Activated gamma-delta T cell (primary cell): ENCODE results near the gene PAX8.

Experiments
- DNase-seq: peaks from one replicate; lab custom pipeline; 2025; lab: John Stamatoyannopoulos, UW

PAX8 gene

GRCh38 chr2:113220970-113221708 lies 57.6 kb downstream of the PAX8 start:
- no peak for DNase-seq

DNA sequence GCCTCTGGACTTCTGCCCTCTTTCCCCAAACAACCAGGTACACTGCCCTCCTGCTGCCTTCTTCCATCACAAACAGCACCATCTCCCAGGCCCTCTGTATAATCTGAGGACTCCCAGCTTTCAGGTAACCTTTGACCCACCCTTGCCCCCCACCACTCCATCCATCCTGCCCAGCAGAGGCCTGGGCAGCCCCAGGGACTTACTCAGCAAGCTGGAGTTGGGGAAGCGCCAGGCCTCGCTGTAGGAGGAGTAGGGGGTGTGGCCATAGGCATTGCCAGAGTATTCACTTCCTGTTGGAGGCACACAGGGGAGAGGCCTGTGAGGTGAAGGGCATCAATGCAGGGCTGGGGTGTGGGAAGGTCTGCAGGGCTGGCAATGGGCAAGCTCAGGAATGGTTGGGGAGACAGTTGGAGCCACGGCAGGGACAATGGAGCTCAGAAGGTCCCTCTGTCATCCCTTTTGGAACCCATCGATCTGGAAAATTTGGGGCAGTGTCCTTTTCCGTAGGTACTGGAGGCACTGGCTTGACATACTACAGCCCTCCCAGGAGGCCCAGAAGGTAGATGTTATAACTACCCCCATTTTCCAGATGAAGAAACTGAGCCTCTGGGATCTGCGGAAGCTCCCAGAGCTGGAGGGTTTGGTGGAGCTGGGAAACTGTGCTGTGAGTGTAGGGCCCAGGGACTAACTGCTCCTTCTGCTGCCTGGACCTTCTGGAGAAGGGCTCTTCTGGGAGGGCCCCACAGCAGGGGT lies 58.7 kb downstream of the PAX8 start:
- DNase-seq: no peak

- no peak for DNase-seq
Observed at GRCh38 chr2:113219525-113219888, 59.2 kb downstream of the PAX8 start.

- no peak for DNase-seq
Observed at GRCh38 chr2:113219092-113219441, 59.7 kb downstream of the PAX8 start.

- DNase-seq: no peak
Observed at GRCh38 chr2:113218283-113219091, 60.2 kb downstream of the PAX8 start.

DNA sequence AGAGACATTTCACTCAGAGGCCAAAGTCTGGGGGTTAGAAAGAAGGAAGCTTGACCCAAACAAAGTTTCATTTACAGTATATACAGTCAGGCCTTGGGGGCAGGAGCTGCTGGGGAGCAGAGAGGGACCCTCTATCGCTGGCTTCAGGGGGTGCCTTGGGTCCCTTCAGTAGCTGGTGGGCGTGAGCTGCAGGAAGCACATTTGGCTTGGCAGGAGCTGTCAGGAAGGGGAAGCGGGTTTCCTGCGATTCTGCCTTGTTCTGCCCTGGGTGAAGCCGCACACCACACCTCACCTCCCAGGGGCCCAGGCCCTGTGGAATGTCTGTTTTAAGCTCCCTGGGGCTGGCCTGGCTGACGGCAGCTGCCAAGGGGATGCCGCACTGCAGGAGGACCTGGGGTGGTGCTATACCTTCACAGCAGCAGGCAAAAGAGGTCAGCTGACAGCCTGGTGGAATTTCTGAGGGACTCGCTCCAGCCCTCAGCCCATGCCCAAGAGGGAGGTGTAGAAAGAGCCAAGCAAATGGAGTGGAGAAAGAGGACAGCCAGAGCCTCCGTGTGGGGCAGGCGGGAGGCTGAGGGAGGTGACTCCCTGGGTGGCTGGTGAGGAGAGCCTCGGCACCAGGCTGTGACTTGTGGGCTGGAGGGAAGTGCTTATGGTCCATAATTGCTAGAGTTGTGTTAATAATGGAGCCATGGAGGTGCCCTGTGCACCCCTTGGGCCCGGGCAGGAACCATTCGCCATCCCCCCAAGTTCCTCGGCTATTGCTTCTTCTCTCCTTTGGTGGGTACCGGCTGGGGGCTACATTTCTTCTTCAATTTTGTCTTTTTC lies 61.1 kb downstream of the PAX8 start:
- DNase-seq: no peak

GRCh38 chr2:113216891-113217454 lies 61.7 kb downstream of the PAX8 start:
- DNase-seq: no peak

DNA sequence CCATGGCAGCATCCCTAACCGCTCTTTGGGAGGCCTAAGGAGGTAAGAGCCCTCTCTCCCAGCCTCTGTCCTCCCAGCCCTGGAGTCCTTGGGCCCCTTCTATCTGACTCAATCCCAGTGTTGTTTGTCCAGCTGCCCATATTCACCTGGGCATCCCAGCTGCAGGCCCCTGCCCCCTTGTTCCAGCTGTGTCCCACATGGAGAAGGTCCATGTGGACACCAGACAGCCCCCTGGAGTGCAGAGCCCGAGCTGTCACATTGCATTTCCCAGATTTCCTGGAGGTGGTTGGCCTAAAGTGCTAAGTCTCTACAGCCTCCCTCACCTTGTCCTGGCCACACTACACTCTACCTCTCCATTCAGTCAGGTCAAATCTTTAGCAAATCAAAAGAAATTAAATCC lies 62.4 kb downstream of the PAX8 start:
- DNase-seq: no peak

GRCh38 chr2:113215056-113215455 lies 63.7 kb downstream of the PAX8 start:
- DNase-seq: no peak

GRCh38 chr2:113214141-113214540 lies 64.6 kb downstream of the PAX8 start:
- no peak for DNase-seq

- DNase-seq: no peak
Observed at GRCh38 chr2:113213061-113213930, 65.4 kb downstream of the PAX8 start.

DNA sequence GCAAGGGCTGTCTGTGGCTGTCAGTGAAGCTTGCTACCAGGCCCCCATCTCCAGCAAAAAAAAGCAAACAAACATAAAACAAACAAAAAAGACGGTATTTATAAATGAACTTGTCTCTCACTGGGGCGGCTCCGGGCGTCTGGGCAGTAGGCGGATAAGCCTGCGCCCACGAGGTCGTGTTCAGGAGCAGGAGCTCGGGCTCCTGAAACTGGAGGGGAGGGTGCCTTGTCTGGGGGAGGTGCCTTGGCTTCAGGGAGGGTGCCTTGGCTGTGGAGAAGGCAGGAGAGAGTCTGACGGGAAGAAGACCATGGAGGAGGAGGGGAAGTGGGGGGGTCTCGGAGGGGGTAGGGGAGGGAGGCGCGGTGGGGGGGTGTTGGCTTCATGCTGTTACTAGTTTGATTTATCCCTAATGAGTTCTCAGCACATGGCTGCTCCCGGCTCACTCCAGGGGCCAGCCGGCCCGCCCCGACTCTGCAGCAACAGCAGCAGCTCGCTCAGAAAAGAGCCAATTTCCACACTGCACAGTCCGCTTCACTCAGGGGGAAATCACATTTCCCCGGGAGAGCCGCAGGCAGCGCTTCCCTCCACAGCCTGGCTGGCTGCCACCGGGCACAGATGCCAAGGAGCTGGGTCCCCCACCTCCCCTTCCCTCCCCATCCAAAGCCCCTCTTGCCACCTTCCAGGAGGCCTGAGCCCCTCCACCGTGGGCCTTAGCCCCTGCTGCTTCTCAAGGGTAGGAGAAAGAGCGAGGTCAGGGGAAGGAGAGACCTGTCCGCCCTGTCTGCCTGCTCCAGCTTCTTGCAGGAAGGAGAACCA lies 66.3 kb downstream of the PAX8 start:
- DNase-seq: no peak

DNA sequence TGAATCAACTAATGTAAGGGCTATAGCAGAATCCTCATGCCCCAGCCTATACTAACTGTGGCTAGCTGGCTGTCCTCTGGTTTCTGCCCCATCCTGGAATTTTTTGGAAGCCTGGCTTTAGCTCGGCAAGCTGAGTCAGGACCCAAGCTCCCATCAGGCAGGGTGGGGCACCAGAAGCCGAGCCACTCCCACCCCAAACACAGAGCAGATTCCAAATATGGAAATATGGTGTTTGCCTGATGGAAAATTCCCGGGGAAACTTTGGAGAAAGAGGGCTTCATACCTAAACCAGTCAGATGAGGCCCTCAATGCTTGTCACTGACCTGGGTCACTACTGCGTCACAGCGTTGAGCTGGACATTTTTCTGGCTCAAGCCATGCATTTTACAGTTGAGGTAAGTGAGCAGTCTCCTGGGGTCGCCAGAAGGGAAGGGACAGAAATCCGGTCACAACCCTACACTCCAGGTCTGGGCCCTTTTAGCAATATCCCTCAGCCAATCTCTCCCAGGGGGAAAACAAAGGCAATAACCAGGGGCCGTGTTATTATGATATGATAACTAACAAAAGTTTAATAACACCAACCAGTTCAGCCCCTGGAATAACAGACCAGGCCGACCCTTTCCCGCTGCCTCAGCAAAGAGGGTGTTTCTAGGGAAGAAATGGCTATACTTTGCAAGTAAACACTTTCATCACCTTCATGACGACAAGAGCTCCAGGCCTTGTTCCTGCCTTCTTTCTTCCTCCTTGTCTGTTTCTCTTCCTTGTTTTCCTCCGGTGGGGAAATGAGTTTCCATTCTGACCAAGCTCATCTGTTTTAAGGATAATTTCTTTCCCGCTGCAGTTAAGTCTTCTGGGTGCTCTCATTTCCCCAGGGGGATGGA lies 67.3 kb downstream of the PAX8 start:
- no peak for DNase-seq

GRCh38 chr2:113209646-113210171 lies 69.0 kb downstream of the PAX8 start:
- no peak for DNase-seq

GRCh38 chr2:113209011-113209645 lies 69.6 kb downstream of the PAX8 start:
- no peak for DNase-seq

DNA sequence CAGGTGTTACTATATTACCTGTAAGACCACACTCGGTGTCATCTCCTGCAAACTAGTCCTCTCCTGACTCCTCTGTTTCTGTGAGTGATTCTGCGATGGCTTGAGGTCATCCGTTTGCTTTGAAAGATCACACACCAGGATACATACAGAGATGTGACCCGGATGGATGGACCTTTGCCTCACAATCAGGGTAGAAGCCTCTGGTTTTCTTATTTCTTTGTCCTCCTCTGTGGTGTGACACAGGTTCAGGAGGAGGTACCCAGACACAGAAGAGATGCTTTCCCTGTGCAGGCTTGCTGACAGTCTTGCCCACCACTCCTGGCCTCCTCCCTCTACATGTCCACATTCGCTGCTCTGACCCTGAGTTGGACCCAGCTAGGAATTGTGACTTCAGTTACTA lies 70.3 kb downstream of the PAX8 start:
- DNase-seq: no peak

DNA sequence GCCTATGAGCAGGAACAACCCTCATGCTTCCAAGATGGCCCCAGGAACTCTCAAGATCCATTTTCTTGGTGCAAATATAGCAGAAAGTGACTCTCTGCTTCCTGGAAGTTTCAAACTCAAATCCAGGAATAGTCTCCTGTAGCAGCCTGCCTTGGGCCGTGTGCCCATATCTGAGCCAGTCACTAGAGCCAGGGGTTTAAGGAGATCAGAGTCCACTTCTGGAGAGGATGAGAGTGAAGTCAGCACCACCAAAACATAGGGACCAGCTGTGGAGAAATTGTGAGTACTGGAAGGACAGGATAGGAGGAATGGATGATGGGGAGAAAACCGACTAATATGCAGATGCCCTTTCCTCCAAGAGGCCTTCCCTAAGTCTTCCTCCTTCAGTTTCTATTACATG lies 71.7 kb downstream of the PAX8 start:
- DNase-seq: no peak

- DNase-seq: no peak
Observed at GRCh38 chr2:113206251-113206650, 72.5 kb downstream of the PAX8 start.
